Brain microvascular endothelial cell (primary cell): Measurements from ENCODE around the gene PTGFRN.

Source experiments
- DNase-seq: peaks from one replicate; pipeline ENCODE4 v3.0.0-alpha.2; 2020
- H3K27ac ChIP-seq: fragments of 250-450 bp; sonication (Bioruptor Pico); 2 replicates; pipeline ENCODE4 v1.5.1; 2020; ENCODE audit warnings: mild to moderate bottlenecking, moderate library complexity
- H3K27me3 ChIP-seq: fragments of 250-450 bp; sonication (Bioruptor Pico); replicated peaks from 2 replicates; pipeline ENCODE4 v1.5.1; 2020; ENCODE audit warnings: mild to moderate bottlenecking
- H3K36me3 ChIP-seq: fragments of 250-450 bp; sonication (Bioruptor Pico); replicated peaks from 2 replicates; pipeline ENCODE4 v1.5.1; 2020; ENCODE audit warnings: mild to moderate bottlenecking
- H3K4me3 ChIP-seq: 2 replicates; pipeline ENCODE4 v1.5.1; 2011; ENCODE audit warnings: low read depth, mild to moderate bottlenecking, control low read depth, low read length, moderate library complexity
- in situ Hi-C: cut with HindIII; loops from 2 replicates; pipeline ENCODE4 v1.10.0; 2017; ENCODE audit warnings: low sequenced_read_pairs, low pct_ligation_motif_present
- TF ChIP-seq, protein P1 (sequence below): IDR thresholded peaks from 2 replicates; pipeline ENCODE4 v1.5.1; 2011; ENCODE audit warnings: low read depth, mild to moderate bottlenecking, moderate library complexity, low read length, control low read depth, inconsistent platforms; ENCODE audit errors: missing control alignments

Gene PTGFRN

DNA sequence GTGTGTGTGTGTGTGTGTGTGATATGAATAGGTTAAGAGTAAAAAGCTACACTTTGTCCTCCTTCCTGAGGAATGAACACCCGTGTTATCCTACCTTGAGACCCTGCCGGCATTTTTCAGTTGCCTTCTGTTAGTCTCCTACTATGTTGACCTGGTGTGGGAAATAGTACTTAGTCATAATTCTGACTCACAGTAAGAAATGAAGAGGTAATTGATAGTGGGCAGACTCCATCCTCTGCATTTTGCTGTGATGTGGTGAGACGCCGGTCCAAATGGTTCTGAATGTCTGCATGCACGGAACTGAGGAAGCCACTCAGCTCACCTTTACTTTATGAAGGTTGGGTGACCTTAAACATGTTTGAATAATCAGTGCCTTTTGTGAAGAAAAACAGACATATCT, 104.5 kb downstream of the PTGFRN start:
- no peaks in the 10 kb centered on the region for H3K27me3 ChIP-seq
- peak; percentile 28 for DNase-seq
- H3K36me3 ChIP-seq, result no peaks in the 10 kb centered on the region
- TF ChIP-seq, protein P1, sequence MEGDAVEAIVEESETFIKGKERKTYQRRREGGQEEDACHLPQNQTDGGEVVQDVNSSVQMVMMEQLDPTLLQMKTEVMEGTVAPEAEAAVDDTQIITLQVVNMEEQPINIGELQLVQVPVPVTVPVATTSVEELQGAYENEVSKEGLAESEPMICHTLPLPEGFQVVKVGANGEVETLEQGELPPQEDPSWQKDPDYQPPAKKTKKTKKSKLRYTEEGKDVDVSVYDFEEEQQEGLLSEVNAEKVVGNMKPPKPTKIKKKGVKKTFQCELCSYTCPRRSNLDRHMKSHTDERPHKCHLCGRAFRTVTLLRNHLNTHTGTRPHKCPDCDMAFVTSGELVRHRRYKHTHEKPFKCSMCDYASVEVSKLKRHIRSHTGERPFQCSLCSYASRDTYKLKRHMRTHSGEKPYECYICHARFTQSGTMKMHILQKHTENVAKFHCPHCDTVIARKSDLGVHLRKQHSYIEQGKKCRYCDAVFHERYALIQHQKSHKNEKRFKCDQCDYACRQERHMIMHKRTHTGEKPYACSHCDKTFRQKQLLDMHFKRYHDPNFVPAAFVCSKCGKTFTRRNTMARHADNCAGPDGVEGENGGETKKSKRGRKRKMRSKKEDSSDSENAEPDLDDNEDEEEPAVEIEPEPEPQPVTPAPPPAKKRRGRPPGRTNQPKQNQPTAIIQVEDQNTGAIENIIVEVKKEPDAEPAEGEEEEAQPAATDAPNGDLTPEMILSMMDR, result no peak
- H3K27ac ChIP-seq, result no peak overlapping the region
- no peak overlapping the region for H3K4me3 ChIP-seq
- in situ Hi-C loops, result no loop called here

DNA sequence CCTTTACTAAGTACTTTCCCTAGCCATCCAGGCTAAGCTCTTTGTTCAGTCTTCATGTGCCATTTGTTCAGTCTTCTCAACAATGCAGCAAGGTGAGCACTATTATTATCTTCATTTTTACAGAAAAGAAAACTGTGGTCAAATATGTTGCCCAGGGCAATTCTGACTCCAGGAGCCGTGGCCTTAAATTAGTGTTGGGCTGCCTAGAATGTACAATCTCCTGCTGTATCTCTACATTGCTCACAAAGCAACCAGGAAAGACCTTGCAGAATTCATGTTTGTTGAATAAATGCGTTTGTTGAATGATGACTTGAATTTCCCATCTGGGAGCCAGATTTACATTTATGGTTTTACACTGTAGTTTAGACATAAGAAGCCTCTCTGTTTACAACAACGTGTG, 106.0 kb downstream of the PTGFRN start:
- H3K27ac ChIP-seq, result no peak overlapping the region
- TF ChIP-seq, protein P1, result no peak
- no peaks in the 10 kb centered on the region for H3K27me3 ChIP-seq
- in situ Hi-C loops, result no loop called here
- H3K36me3 ChIP-seq, result no peaks in the 10 kb centered on the region
- no peak overlapping the region for H3K4me3 ChIP-seq
- no peak for DNase-seq

DNA sequence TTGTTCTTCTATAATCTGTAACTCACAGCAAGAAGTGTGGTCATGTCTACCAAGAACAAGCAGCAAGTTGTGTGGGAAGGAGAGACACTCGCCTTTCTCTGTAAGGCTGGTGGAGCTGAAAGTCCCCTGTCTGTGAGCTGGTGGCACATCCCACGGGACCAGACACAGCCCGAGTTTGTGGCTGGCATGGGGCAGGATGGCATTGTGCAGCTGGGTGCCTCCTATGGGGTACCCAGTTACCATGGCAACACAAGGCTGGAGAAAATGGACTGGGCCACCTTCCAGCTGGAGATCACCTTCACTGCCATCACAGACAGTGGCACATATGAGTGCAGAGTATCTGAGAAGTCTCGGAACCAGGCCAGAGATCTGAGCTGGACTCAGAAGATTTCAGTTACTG, 107.3 kb downstream of the PTGFRN start:
- Histone ChIP-seq H3K27ac (no peak overlapping the region), H3K36me3 (no peaks in the 10 kb centered on the region), H3K4me3 (no peak overlapping the region), H3K27me3 (no peaks in the 10 kb centered on the region)
- in situ Hi-C loops, result no loop called here
- TF ChIP-seq, protein P1, result no peak
- DNase-seq, result no peak

DNA sequence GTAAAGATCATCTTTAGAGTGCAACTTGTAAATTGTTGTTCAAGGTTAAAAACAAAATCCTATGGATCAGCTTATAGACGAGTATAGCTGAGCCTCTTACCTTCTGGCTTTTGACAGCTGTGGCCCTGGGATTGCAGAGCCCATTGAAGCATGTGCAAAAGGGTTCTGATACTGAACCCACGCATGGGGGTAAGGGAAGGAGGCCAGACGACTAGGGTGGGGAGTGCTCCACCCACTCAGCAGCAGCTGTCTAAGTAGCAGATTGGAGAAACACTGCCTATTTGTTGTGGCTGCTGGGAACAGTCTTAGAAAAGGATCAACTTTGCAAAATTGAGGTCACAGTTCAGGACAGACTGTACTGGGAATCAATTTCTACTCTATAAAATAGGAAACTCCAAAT, 107.9 kb downstream of the PTGFRN start:
- DNase-seq, result no peak
- Histone ChIP-seq H3K36me3 (no peaks in the 10 kb centered on the region), H3K4me3 (no peak overlapping the region), H3K27me3 (no peaks in the 10 kb centered on the region), H3K27ac (no peak overlapping the region)
- TF ChIP-seq, protein P1, result no peak
- in situ Hi-C loops, result no loop called here

DNA sequence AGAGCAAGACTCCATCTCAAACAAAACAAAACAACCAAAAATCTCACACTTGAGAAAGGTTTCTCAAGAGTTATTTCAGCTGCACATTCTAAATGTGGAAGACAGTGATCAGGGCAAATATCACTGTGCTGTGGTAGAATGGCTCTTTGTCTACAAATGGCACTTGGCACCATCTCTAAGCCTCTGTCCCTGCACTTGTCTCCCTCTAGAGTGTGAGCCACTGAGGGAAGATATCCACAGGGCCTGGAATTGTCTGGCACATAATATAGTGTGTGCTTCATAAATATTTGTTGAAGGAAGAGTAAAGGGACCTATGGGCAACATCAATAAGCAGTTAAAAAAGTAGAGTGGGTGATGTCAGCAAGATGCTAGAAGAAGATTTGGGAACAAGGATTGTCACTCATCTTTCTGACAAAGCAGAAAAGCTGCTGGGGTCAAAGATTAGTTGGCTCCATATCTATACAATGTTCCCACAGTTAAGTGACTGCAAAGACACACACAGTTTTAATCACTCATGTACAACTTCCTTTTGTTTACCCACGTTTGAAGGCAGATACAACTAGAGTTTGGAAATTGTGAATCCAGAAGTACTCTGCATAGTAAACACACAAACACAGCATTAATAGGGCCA, 110.9 kb downstream of the PTGFRN start:
- Histone ChIP-seq H3K27me3 (no peaks in the 10 kb centered on the region), H3K36me3 (no peaks in the 10 kb centered on the region), H3K27ac (no peak overlapping the region), H3K4me3 (no peak overlapping the region)
- TF ChIP-seq, protein P1, result no peak
- in situ Hi-C loops, result no loop called here
- DNase-seq, result no peak

DNA sequence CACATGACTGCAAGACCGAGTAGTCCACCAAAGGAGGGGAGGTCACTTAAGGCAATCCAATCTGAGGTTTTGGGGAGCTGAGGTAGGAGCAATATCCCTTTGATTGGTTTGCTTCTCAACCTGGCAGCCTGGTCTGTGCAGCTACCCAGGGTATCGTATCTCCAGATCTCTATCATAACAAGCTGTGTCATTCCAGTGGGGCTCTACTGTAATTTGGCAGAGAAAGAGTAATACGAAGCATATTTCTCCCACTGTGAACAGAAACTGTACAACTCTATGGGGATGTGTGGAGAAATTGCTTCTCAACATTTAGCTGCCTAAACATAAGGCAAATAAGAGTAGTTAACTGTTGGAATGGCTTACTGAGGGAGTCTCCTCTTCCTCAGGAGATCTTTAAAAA, 112.4 kb downstream of the PTGFRN start:
- no peak for DNase-seq
- Histone ChIP-seq H3K27me3 (no peaks in the 10 kb centered on the region), H3K36me3 (no peaks in the 10 kb centered on the region), H3K4me3 (no peak overlapping the region), H3K27ac (no peak overlapping the region)
- in situ Hi-C loops, result no loop called here
- TF ChIP-seq, protein P1, result no peak
